GM21576 (cell line): ENCODE measurements around the gene NINL.
"Not testable (repeated sequence)": the region's sequence is repeated elsewhere in the genome, so short reads cannot be mapped to it uniquely, and the experiment has no call there.

Experiments
- ATAC-seq: cut with Tn5 transposase; IDR thresholded peaks from one replicate; pipeline ENCODE4 v1.9.1; 2021; ENCODE audit warnings: mild to moderate bottlenecking, moderate library complexity; ENCODE audit not compliant: unreplicated experiment

The NINL gene

DNA sequence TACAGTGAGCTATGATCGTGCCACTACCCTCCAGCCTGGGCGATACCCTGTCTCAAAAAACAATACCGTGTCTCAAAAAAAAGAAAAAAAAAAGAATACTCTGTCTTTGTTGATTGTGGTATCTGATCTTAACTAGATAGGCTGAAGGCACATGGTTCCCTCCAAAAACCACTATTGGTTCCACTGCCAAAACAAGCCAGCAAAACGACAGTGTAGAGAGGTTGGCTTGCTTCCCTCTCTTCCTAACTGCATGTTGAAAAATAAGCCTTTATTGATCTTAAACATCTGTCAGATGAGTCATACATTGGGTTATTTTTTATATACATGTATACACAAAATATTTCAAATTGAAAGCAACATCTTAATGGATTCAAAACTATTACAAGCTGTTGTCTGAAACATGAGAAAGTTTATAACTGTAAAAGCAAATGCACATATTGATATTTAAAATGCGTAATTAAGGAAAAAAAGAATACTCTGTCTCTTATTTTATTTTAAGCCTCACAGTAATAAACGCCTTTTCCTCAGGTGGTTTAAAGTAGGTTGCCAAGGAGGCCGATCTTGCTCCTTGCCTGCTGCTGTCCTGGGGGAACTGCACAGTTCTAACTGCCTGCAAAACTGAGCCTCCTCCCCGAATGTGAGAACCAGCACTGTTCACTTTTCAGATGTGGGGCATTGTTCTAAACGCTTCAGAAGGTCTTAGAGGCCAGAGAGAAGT lies 7.0 kb upstream of the NINL start:
- no peak for ATAC-seq

DNA sequence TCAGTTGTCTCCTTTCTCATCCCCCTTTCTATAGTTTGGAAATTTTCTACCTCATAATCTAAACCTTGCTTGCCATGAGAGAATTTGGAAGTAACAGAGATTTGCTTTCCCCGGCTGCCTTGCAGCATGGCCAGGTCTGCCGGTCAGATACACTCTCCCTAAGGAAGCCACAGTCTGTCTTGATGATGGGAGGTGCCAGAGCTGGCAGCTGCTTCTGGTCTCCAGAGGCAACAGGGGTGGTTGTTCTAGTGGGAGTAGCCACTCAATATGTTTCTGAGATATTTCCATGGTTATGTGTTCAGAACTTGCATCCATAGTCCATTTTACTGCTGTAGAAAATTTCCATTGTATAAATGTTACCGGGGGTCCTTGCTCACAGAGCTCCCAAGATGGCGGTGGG lies 5.4 kb upstream of the NINL start:
- not testable (repeated sequence) for ATAC-seq

DNA sequence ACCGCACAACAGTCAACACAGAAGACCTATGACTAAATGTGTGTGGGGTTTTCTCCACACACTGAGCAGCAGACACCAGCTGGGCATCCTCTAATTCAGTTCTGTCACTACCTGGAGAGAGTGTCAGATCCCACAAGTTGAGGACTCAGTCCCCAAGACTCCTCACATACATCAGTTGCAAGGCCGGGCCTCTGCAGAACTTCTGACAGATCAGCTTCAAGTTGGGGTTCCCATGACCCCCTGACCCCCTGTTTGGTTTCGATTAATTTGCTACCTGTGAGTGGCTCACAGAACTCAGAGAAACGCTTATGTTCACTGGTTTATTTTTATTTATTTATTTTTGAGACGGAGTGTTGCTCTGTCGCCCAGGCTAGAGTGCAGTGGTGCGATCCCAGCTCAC lies 3.2 kb upstream of the NINL start:
- no peak for ATAC-seq

DNA sequence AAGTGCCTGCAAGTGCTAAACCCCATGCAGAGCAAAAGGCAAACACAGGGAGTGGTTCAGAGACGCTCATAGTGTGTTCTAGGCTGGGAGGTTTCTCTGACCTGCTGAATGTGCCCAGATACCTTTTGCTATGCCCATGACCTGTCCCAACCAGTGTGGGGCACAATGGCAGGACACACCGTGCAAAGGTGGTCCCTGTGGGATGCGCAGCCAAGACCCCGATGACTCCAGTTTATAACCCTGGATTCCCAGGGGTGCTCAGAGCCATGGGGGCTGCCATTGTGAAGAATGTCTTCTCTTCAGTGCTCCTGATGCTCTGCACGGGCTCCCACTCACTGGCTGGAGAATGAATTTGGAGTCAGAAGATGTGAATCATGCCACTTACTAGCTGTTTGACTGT lies 2.2 kb upstream of the NINL start:
- no peak for ATAC-seq

DNA sequence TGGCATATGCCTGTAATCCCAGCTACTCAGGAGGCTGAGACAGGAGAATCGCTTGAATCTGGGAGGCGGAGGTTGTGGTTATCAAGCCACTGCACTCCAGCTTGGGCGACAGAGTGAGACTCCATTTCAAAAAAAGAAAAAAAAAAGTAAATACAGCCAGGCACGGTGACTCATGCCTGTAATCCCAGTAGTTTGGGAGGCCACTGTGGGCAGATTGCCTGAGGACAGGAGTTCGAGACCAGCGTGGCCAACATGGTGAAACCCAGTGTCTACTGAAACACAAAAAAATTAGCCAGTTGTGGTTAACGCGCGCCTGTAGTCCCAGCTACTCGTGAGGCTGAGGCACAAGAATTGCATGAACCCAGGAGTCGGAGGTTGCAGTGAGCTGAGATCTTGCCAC lies 1.5 kb upstream of the NINL start:
- ATAC-seq = no peak

DNA sequence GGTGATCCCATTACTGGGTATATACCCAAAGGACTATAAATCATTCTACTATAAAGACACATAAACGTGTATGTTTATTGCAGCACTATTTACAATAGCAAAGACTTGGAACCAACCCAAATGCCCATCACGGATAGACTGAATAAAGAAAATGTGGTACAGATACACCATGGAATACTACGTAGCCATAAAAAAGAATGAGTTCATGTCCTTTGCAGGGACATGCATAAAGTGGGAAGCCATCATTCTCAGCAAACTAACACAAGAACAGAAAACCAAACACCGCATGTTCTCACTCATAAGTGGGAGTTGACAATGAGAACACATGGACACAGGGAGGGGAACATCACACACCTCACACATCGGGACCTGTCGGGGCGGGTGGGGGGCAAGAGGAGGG lies 1.7 kb downstream of the NINL start:
- not testable (repeated sequence) for ATAC-seq

DNA sequence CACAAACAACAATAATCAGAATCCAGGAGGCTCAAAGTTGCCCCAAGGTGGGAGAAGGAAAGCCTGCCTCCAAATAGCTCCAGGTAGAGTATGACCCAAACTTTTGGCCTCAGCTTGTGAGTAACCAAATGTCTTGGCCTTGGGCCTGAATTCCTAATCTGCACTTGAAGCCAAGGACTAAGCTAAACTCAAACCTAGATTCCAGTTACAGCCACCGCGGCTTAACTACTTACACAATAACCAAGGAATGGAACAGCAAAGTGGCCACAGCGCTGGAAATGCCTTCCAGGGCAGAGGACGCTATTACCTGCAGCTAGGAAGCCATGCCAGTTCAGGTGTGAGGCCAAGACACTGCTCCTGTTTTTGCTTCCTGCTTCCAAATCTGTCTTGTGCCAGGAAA lies 4.6 kb downstream of the NINL start:
- no peak for ATAC-seq

DNA sequence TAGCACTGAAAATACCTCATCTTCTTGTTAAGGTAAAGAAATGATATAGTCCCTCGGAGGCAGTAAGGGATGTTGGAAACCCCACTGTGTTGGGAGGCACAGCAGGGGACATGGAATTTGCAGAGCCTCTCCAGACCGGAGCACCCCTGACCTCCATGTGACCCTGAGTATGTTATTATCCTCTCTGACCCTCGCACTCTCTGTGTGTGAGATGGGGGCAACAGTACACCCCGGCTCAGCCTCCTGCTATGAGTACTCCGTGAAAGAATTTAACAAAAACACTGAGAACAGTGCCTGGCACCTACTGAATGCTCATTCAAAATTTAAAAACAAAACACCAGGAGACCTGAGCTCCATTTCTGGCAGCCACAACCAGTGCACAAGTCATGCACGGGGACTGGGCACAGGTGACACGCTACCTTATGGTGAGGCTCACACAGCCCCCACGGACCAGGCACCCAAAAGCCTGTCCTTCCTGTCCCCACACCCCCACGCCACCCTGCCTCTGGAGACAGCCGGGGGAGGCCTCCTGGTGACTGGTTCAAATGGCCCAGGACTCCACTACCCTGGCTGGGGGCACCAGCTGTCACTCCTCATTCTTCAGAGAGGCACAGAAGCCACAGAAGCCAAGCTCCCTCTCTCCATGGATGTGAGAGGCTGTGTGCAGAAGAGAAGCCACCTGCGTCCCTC lies 6.1 kb downstream of the NINL start:
- ATAC-seq = no peak

DNA sequence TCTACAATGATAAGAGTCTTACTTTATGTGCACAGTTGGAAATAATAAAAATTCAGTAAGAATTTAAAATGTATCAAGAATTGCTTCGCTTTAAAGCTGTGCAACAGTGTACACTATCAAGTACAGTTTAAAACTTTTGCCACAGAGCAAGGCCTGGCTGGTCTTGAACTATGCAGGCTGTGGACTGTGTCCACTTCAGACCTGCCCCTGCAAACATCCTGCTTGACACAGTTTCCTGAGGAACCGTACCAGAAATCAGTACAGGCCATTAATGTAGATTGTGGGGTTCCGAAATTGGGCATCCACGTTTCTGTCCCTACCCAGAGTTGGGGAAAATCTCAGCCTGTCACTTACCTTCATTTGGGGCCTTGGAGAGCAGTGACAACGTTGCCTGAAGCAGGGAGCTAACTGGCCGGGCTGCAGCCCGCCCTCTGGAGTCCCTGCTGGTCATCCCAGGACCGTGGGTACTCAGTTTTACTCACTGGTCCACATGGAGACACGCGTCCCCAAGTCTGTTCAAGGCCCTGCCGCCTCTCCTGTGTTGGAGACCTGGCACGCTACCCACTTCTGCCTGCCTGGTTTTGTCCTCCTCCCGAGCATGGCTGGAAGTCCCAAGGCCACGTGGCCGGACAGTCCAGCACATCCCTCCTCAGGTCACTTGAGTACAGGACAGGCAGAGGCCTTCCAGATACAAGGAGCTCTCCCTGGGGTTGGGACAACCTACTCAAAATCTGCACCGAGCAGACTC lies 8.4 kb downstream of the NINL start:
- no peak for ATAC-seq

DNA sequence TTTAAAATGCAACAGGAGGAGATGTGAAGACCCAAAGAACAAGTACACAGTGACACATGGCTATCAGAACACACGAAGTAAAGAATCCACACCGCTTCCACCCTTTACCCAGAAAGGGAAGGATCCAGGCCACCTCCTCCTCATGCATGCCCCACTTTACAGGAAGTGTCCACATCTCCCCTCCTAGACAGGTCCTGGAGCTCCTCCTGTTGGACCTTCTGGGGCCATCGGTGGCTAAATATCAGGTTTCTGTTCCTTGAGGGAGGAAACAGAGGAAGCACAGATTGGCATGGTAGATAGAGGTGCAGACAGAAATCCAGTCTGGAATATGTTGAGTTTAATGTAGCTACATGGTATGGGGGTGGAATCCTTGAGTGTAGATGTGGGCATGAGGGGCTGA lies 10.9 kb downstream of the NINL start:
- no peak for ATAC-seq

DNA sequence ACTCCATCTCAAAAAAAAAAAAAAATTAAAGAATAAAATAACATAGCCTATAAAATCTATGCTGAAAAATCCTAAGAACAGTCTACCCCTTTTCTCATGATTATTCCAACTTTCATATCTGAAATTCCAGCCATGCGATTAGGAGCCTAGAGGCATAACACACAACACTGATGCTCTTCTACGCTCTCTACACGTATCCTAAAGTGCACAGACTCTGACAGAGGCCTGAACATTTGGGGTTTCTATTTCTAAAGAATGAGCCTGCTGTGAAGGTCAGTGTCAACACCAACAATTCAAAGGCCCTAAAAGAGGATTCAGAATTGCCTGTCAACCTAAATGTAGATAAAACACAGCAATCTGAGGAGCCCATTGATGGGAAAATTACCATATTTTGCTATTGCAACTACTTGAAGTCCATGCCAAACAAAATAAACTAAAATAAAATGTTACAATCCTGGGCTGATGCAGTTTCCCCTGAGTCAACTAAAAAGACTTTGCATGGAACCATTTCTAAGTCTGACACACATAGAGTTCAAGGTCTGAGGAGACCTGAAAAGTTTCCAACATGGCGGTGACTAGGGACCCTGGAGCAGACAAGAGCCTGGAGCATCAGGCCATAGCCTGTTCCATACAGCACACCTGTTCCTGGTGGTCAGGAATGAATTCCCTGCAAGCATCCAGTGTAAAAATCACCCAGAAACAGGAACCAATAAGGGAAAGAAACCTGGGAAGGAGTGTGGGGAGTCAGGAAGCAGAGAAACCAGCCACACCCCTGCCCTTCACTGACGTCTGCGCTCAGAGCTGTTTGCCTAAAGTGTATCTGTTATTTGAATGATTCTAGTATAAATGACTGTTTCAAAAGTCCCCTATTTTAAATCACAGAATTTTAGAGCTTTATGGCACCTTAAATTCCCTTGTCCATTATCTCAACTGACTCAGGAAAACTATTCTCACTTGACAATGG lies 11.8 kb downstream of the NINL start:
- no peak for ATAC-seq

DNA sequence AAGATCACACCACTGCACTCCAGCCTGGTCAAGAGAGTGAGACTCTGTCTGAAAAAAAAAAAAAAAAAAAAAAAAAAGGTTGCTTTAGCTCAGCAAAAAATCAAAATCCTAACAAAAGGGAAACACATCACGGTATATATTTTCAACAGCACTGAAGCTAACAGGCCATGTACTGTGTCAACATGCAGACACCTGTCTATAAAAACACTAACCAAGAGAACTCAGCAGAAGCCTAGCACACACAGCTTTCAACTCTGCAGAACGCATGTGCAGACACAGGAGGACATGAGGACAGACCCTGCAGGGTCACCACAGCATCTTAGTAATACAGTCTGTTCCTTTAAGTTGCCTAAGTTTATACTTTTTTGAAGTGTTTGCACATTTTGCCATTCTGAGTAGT lies 13.5 kb downstream of the NINL start:
- no peak for ATAC-seq

DNA sequence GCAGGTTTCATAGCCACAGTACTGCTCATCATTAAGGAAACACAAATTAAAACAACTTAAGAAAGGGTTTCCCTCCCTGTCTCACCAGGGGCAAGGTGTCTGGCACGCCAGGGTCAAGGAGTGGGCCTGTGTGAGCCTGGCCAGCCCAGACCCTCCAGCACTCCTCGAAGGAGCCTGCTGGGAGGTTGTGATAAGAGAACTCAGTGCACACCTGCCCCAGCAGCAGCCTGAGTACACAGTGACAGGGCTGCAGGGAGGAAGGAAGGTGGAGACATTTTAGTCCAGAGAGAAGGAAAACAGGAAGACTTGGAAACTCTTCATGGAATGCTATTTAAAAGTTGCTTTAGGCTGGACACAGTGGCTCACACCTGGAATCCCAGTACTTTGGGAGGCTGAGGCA lies 14.1 kb downstream of the NINL start:
- no peak for ATAC-seq

DNA sequence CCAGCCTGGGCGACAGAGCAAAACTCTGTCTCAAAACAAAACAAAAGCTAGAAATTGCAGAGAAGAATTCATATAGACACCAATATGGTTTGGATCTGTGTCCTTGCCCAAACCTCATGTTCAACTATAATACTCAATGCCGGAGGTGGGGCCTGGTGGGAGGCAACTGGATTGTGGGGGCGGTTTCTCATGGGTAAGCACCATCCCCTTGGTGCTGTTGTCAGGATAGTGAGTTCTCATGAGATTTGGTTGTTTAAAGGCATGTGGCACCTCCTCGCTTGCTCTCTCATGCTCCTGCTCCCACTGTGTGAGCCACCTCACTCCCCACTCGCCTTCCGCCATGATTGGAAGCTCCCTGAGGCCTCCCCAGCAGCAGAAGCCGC lies 15.2 kb downstream of the NINL start:
- no peak for ATAC-seq

DNA sequence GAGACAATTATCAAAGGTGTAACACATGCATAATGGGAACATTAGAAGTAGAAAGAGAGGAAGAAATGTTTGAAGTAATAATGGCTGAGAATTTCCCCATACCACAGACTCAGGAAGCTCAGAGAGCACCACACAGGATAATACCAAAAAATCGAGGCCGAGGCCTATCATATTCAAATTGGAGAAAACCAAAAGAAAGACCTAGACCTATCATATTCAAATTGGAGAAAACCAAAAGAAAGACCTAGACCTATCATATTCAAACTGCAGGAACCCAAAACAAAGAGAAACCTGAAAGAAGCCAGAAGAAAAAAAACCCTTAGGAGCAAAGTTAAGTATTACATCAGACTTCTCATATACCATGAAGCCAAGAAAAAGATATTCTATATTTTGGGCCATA lies 18.0 kb downstream of the NINL start:
- no peak for ATAC-seq

DNA sequence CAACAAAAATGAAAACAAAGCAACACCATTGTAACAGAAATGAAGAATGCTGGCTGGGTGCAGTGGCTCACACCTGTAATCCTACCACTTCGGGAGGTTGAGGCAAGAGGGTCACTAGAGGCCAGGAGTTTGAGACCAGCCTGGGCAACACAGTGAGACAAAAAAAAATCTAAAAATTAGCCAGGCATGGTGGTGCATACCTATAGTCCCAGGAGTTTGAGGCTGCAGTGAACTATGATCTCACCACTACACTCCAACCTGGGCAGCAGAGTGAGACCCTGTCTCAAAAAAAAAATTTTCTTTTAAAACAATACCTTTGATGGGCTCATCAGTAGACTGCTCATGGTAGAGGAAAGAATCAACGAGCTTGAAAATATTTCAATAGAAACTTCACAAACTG lies 18.5 kb downstream of the NINL start:
- ATAC-seq = no peak

DNA sequence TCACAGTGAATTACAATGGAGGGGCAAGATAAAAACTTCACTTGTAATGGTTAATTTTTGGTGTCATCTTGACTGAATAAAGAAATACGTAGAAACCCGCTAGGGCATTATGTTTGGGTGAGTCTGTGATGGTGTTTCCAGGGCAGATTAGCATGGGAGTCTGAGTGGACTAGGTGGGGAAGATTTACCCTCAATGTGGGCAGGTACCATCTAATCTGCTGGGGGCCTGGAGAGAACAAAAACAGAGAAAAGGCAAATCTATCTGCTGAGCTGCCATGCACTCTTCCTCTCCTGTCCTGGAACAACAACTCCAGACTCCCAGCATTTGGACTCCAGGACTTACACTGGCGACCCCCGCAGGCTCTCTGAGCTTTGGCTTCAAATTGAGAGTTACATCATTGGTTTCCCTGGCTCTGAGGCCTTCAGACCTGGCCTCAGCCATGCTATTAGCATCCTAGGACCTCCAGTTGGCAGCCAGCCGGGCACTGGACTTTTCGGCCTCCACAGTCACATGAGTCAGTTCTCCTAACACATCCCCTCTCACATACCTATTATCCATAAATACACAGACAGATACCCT lies 19.7 kb downstream of the NINL start:
- no peak for ATAC-seq

DNA sequence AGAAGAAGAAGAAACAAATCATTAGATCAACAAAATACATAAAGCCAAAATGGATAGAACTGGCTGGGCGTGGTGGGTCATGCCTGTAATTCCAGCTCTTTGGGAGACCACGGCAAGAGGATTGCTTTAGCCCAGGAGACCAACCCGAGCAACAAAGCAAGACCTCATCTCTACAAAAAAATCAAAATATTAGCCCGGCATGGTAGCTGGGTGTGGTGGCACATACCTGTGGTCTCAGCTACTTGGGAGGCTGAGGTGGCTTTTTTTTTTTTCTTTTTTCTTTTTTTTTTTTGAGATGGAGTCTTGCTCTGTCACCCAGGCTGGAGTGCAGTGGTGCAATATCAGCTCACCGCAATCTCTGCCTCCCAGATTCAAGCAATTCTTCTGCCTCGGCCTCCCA lies 21.5 kb downstream of the NINL start:
- no peak for ATAC-seq

DNA sequence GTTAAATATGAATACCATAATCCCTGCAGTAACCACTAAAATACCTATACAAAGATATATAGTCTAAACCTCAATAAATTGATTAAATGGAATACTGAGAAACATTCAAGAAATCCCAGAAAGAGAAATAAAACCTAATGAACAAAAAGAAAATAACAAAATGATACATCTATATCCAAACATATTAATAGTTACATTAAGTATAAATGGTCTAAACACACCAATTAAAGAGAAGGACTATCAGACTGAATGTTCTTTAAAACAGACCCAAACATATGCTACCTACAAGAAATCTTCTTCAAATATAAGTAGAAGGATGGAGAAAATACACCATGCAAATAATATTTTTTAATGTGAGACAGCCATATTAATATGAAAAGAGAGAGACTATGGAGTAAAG lies 22.0 kb downstream of the NINL start:
- no peak for ATAC-seq

DNA sequence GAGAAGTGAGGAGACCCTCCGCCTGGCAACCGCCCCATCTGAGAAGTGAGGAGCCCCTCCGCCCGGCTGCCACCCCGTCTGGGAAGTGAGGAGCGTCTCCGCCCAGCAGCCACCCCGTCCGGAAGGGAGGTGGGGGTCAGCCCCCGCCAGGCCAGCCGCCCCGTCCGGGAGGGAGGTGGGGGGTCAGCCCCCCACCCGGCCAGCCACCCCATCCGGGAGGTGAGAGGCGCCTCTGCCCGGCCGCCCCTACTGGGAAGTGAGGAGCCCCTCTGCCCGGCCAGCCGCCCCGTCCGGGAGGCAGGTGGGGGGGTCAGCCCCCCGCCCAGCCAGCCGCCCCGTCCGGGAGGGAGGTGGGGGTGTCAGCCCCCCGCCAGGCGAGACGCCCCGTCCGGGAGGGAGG lies 23.6 kb downstream of the NINL start:
- ATAC-seq = not testable (repeated sequence)

DNA sequence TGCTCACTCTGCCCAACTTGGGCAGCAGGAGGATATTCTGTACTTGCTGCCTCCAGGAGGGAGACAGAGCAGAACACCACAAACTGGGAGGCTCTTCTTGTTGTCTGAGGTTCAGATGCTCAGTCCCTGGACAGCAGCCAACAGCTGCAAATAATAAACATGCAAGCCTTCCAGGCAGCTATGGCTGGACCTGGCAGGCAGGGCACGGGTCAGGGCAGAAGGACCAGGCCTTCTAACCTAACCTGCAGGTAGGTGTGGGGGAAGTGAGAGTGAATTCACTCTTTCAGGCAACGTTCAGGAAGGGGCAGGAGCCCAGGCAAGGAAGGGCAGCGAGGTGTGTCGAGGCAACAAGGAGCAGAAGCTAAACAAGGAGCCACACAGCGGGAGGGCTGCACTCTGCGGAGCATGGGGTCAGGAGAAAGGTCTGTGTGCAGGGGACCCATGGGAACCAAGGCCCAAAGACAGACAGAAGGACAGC lies 31.5 kb downstream of the NINL start:
- ATAC-seq = no peak
